Measurements from ENCODE around the gene NDUFB8.

GRCh38 chr10:100567249-100567648, 37.6 kb upstream of the NDUFB8 start:
- TF ChIP-seq CTCF (conservative IDR thresholded peaks at IDR 0.05; ENCODE audit: low read length), result no peak
- TF ChIP-seq EZH2phosphoT487 (IDR thresholded peaks at IDR 0.05; ENCODE audit: borderline replicate concordance, low read depth, low read length), result no peak

Measured in OCI-LY7 (cell line).